Gastroesophageal sphincter (tissue), 3 donors: ENCODE data around the gene PARL.

Experiments
- EP300 ChIP-seq: sonication (generic); formaldehyde crosslinking; IDR thresholded peaks from one replicate; pipeline ENCODE4 v1.6.1; 2017; ENCODE audit warnings: antibody characterized with exemption, mild to moderate bottlenecking
- POLR2AphosphoS5 ChIP-seq: sonication (generic); formaldehyde crosslinking; IDR thresholded peaks from one replicate; pipeline ENCODE4 v1.6.1; 2017; ENCODE audit warnings: antibody characterized with exemption
- TF ChIP-seq, protein P1 (sequence below), 4 experiments: fragments of 200-600 bp in 2 of 4; fragments of 450-650 bp in 2 of 4; sonication (generic) in 1 of 4; IDR thresholded peaks; one replicate each; pipeline ENCODE4 v1.5.1; 2017 to 2019; ENCODE audit warnings: antibody characterized with exemption in 4 of 4, mild to moderate bottlenecking in 2 of 4, moderate library complexity in 2 of 4

DNA sequence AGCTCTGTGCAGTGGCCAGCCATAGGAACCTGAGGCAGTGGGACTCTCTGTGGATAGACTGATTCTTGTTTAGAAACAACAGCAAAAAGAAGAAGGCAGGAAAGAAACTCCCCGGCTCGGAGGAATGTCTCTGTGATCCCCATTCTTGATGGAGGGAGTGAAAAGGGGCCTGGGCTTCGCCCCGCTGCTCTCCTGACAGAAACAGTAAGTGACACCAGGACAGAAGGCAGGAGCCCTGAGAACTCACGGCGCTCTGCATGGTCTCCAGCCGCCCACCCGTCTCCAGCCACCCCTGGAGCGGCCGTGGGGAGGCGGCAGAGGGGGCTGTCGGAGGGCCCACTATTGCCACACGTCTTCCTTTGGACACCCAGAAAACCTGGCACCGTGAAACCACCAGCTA is 35.7 kb upstream of the PARL start:
- TF ChIP-seq, protein P1, sequence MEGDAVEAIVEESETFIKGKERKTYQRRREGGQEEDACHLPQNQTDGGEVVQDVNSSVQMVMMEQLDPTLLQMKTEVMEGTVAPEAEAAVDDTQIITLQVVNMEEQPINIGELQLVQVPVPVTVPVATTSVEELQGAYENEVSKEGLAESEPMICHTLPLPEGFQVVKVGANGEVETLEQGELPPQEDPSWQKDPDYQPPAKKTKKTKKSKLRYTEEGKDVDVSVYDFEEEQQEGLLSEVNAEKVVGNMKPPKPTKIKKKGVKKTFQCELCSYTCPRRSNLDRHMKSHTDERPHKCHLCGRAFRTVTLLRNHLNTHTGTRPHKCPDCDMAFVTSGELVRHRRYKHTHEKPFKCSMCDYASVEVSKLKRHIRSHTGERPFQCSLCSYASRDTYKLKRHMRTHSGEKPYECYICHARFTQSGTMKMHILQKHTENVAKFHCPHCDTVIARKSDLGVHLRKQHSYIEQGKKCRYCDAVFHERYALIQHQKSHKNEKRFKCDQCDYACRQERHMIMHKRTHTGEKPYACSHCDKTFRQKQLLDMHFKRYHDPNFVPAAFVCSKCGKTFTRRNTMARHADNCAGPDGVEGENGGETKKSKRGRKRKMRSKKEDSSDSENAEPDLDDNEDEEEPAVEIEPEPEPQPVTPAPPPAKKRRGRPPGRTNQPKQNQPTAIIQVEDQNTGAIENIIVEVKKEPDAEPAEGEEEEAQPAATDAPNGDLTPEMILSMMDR (IDR thresholded peaks at IDR 0.05): no peak
- no peak for TF ChIP-seq POLR2AphosphoS5
- no peak for TF ChIP-seq EP300
